ENCODE measurements around the gene ZNF462. TPM values are rescaled to one million over a fixed set of nuclear protein-coding genes. Genes with fewer than 3 reads are reported as not detected.
A peak's percentile ranks its signal among the peaks of the same experiment; 100 is the strongest.

The ZNF462 gene
- total and polyA plus RNA-seq, 4 donors: 30.6 to 61.7 (median 41.7) TPM

DNA sequence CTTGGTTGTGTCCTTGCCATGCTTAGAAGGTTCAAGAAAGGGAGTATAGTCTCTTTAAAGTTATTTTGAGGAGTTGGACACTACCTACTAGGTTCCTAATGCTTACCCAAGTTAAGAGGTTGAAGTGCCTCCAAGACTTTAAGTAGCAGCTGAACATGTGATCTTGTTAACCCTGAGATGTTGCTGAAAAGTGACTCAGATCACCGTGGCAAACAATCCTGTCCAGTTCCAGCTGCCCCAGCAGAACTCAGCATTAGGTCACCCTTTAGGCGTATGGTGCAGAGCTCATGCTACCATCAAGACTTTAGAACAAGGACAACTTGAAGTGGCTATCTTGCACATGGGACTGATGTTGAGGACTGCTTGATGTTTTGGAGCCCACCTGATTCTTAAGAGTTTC, 22.5 kb downstream of the ZNF462 start:
- Histone ChIP-seq H3K4me1 (ENCODE audit: control insufficient read depth, insufficient read depth, low read length) (no peaks in the 10 kb centered on the region), H3K36me3 (ENCODE audit: control insufficient read depth, insufficient read depth, low read length) (no peaks in the 10 kb centered on the region), H3K4me3 (ENCODE audit: low read depth, low read length) (no peak overlapping the region), H3K27ac (ENCODE audit: low read depth, low read length) (no peak overlapping the region), H3K27me3 (ENCODE audit: control insufficient read depth, insufficient read depth, low read length) (no peaks in the 10 kb centered on the region), H3K9me3 (ENCODE audit: control insufficient read depth, insufficient read depth, low read length) (no peaks in the 10 kb centered on the region)
- WGBS (ENCODE audit: insufficient coverage): 86% methylated on average over 1 of the region's 2 CpGs
- DNase-seq (ENCODE audit: low read depth in 4 of 6, low spot score in 6 of 6): no peak

DNA sequence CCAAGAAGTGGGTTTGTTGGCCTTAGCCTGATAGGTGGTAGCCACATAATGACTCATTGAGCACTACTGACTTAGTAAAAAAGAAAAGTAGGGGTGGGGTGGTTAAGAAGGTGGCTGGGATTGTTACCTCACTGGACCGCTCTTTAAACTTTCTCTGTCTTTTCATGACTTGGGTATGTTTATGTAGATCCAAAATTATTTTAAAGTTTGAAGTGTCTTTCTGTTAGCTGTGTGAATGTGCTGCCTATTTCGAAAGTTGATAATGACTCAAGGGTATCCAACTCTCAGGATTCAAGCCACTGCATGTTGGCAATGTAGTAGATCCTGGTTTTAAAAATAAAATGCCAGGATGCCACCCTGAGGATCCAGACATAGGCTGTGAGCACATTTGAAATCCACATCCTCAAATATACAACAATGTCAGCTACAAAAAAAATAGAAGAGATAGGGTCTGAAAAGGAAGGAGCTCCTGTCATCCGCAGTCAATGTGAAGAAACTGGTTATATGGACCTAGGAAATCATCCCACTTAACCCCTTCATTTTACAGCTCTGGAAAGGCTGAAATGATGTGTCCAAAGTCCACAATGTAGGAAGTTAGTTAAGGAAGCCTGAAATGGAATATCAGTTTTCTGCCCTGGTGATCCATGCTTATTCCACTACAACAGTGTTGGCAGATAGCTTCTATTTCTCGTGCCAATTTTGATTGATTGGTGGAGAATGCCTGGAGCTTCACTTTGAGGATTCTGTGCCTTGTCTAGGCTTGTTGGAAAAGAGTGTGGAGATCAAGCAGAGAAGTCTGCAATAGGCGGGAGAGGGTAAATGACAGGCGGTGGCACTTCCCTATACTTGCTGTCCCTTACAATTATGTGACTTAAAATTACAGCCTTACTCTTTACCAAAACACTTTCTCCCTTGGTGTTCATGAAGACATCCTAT, 23.4 kb downstream of the ZNF462 start:
- no peak overlapping the region for H3K27ac ChIP-seq (ENCODE audit: low read depth, low read length)

DNA sequence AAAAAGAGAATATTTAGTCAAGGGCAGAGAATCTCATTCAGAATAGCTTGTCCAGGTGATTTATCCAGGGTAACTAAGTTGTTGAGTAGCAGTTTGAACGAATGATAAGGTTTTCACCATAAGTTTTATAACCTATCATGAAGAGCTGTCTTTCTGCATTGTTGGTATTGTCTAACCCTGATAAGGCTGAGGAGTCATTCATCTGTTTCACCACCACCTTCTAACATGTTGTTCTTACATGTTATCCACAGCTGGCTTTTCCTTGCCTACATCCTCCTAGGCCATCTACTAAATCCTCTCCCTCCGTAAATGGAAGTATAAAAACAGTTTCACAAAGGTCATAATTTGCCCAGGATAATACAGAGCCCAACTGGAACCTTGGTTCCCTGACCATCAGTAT, 24.1 kb downstream of the ZNF462 start:
- H3K4me1 ChIP-seq (ENCODE audit: control insufficient read depth, insufficient read depth, low read length): no peaks in the 10 kb centered on the region
- no CpG with 5 or more reads among the region's 2 CpGs for WGBS (ENCODE audit: insufficient coverage)

More for the DNA sequence above, 23.4 kb downstream of the ZNF462 start:
- no peaks in the 10 kb centered on the region for H3K4me1 ChIP-seq (ENCODE audit: control insufficient read depth, insufficient read depth, low read length)
- WGBS (ENCODE audit: insufficient coverage): 100% methylated on average over 1 of the region's 6 CpGs
- DNase-seq (ENCODE audit: low read depth in 4 of 6, low spot score in 6 of 6): no peak
- no peak overlapping the region for H3K4me3 ChIP-seq (ENCODE audit: low read depth, low read length)
- no peaks in the 10 kb centered on the region for H3K36me3 ChIP-seq (ENCODE audit: control insufficient read depth, insufficient read depth, low read length)
- H3K9me3 ChIP-seq (ENCODE audit: control insufficient read depth, insufficient read depth, low read length): no peaks in the 10 kb centered on the region
- H3K27me3 ChIP-seq (ENCODE audit: control insufficient read depth, insufficient read depth, low read length): no peaks in the 10 kb centered on the region

DNA sequence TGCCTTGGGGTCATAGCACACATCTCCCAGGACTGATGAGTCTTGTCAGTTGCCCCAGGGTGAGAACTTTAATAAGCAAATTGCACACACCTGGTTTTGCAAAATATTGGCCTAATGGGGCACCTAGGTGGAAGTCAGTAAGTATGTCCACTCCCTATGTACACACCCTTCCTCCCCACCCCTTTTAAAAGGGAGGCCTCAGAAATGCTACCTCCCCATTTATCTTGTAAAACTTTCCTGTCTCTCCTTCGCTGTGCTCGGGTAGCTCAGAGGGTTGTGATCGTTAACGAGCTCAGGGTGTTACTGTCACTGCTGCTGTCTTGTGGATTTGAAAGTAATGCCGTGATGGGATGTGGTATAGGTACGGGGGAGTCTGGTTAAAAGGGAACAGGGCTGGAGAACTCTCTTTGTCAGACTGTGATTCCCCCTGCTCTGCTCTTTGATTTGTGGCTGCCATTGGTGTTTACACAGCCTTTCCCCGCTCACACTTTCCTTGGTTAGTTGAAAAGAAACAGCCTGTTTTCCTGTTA, 26.2 kb downstream of the ZNF462 start:
- WGBS (ENCODE audit: insufficient coverage): 22% methylated on average over 5 of the region's 7 CpGs
- Histone ChIP-seq H3K27ac (ENCODE audit: low read depth, low read length) (no peak overlapping the region), H3K27me3 (ENCODE audit: control insufficient read depth, insufficient read depth, low read length) (no peaks in the 10 kb centered on the region), H3K9me3 (ENCODE audit: control insufficient read depth, insufficient read depth, low read length) (no peaks in the 10 kb centered on the region), H3K36me3 (ENCODE audit: control insufficient read depth, insufficient read depth, low read length) (no peaks in the 10 kb centered on the region), H3K4me3 (ENCODE audit: low read depth, low read length) (no peak overlapping the region), H3K4me1 (ENCODE audit: control insufficient read depth, insufficient read depth, low read length) (peaks cover 3% of the 10 kb centered on the region)
- DNase-seq (ENCODE audit: low read depth in 4 of 6, low spot score in 6 of 6): peak in 1 of 6 donors; percentile 30

More for the DNA sequence above, 24.1 kb downstream of the ZNF462 start:
- no peak for DNase-seq (ENCODE audit: low read depth in 4 of 6, low spot score in 6 of 6)
- no peaks in the 10 kb centered on the region for H3K27me3 ChIP-seq (ENCODE audit: control insufficient read depth, insufficient read depth, low read length)
- no peak overlapping the region for H3K27ac ChIP-seq (ENCODE audit: low read depth, low read length)
- H3K36me3 ChIP-seq (ENCODE audit: control insufficient read depth, insufficient read depth, low read length): no peaks in the 10 kb centered on the region
- no peaks in the 10 kb centered on the region for H3K9me3 ChIP-seq (ENCODE audit: control insufficient read depth, insufficient read depth, low read length)
- no peak overlapping the region for H3K4me3 ChIP-seq (ENCODE audit: low read depth, low read length)

DNA sequence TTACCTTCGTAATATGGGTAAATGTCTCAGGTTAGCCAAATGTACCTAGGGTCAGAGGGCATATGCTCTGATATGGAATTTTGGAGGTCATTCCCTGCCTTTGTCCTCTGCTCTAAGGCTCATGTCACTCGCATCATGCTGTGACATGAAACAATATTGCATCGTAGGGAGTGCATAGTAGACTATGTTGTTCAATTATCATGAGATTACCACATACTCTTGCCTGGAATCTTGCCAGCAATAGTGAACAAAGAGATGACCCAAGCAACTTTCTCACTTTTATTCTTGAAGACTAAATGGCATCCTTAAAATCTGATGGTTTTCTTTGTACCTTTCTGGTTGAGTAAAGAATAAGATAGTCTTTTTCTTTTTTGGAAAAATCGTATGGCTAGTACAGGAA, 27.6 kb downstream of the ZNF462 start:
- H3K4me3 ChIP-seq (ENCODE audit: low read depth, low read length): no peak overlapping the region
- H3K9me3 ChIP-seq (ENCODE audit: control insufficient read depth, insufficient read depth, low read length): no peaks in the 10 kb centered on the region
- no peak overlapping the region for H3K27ac ChIP-seq (ENCODE audit: low read depth, low read length)
- no peak for DNase-seq (ENCODE audit: low read depth in 4 of 6, low spot score in 6 of 6)
- WGBS (ENCODE audit: insufficient coverage): 100% methylated on average over 1 of the region's 4 CpGs
- peaks cover 3% of the 10 kb centered on the region for H3K4me1 ChIP-seq (ENCODE audit: control insufficient read depth, insufficient read depth, low read length)
- no peaks in the 10 kb centered on the region for H3K27me3 ChIP-seq (ENCODE audit: control insufficient read depth, insufficient read depth, low read length)
- H3K36me3 ChIP-seq (ENCODE audit: control insufficient read depth, insufficient read depth, low read length): no peaks in the 10 kb centered on the region

DNA sequence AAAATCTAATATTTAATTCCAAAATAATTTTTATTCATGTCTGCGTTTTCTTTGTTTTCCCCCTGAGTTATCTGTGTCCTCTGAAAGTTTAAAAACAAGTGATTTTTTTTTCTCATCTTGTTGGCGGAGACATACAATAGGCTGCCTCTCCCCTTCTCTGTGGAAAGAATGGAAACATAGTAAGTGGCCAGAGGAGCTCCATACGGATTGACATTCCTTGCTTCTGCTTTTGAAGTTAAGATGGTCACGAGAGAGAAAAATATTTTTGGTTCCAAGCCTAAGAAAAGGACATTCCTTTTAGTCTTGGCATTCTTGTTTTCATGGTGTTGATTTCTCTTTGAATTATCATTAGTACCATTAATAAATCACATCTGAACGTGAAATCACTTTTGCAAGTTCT, 28.3 kb downstream of the ZNF462 start:
- peaks cover 3% of the 10 kb centered on the region for H3K4me1 ChIP-seq (ENCODE audit: control insufficient read depth, insufficient read depth, low read length)
- no peaks in the 10 kb centered on the region for H3K27me3 ChIP-seq (ENCODE audit: control insufficient read depth, insufficient read depth, low read length)
- WGBS (ENCODE audit: insufficient coverage): no CpG with 5 or more reads among the region's 5 CpGs
- no peak overlapping the region for H3K27ac ChIP-seq (ENCODE audit: low read depth, low read length)
- no peak for DNase-seq (ENCODE audit: low read depth in 4 of 6, low spot score in 6 of 6)
- no peak overlapping the region for H3K4me3 ChIP-seq (ENCODE audit: low read depth, low read length)
- H3K36me3 ChIP-seq (ENCODE audit: control insufficient read depth, insufficient read depth, low read length): no peaks in the 10 kb centered on the region
- H3K9me3 ChIP-seq (ENCODE audit: control insufficient read depth, insufficient read depth, low read length): no peaks in the 10 kb centered on the region

DNA sequence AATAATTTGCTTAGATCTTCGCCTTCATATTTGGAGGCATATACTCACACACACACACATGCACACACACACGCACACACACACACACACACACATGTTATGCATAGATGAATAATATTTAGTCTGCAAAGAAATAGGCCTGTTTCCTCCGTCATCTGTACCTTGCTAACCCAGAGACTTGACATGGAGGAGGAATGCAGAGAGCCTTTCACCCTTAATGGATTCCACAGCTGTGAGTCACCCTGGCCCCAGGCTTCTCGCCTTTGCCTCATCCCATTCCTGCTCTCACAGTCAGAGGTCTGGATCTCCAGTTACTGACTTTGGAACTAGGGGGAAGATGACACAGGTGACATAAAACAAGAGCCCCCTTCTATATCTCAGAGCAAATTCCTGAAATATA, 29.7 kb downstream of the ZNF462 start:
- Histone ChIP-seq H3K4me1 (ENCODE audit: control insufficient read depth, insufficient read depth, low read length) (peaks cover 4% of the 10 kb centered on the region), H3K4me3 (ENCODE audit: low read depth, low read length) (no peak overlapping the region), H3K9me3 (ENCODE audit: control insufficient read depth, insufficient read depth, low read length) (no peaks in the 10 kb centered on the region), H3K36me3 (ENCODE audit: control insufficient read depth, insufficient read depth, low read length) (no peaks in the 10 kb centered on the region), H3K27ac (ENCODE audit: low read depth, low read length) (no peak overlapping the region), H3K27me3 (ENCODE audit: control insufficient read depth, insufficient read depth, low read length) (no peaks in the 10 kb centered on the region)
- no CpG with 5 or more reads among the region's 4 CpGs for WGBS (ENCODE audit: insufficient coverage)
- no peak for DNase-seq (ENCODE audit: low read depth in 4 of 6, low spot score in 6 of 6)

DNA sequence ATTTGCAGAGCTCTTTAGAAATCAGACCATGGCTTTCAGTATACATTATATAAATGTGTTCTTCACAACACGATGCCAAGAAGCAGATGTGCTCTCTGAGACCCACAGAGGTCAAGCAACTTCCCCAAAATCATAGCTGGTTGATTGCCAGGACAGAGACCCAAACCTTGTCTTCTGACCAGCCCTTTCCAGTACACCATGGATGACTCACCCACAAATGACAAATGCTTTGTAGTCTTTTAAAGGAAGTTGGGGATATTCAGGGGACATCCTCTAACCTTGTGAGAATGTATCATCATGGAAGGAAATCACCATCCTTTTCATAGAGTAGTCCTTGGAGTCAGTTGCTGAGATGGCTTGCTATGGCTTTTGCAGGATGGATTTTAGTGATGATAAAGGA, 30.1 kb downstream of the ZNF462 start:
- H3K4me1 ChIP-seq (ENCODE audit: control insufficient read depth, insufficient read depth, low read length): peaks cover 6% of the 10 kb centered on the region
- DNase-seq (ENCODE audit: low read depth in 4 of 6, low spot score in 6 of 6): no peak
- H3K27me3 ChIP-seq (ENCODE audit: control insufficient read depth, insufficient read depth, low read length): no peaks in the 10 kb centered on the region
- H3K27ac ChIP-seq (ENCODE audit: low read depth, low read length): no peak overlapping the region
- no peaks in the 10 kb centered on the region for H3K36me3 ChIP-seq (ENCODE audit: control insufficient read depth, insufficient read depth, low read length)
- WGBS (ENCODE audit: insufficient coverage): 100% methylated on average over 1 of the region's 1 CpG
- no peaks in the 10 kb centered on the region for H3K9me3 ChIP-seq (ENCODE audit: control insufficient read depth, insufficient read depth, low read length)
- H3K4me3 ChIP-seq (ENCODE audit: low read depth, low read length): no peak overlapping the region

DNA sequence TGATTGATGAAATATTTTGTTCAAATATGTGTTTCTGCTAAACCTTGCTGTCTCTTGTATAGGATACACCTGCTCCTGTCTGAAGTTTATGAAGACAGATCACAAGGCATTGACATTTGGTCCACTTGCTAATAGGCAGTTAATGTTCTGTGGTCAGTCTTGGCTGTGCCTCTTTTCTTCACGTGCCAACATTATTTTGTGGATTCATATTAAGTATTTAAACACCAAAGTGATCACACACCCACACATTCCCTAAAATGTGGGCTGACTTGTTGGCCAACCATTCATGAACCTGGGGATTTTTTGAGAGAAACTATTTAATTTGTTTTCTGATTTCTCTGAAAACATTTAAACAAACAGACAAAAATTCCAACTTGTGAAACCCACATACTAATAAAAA, 33.7 kb downstream of the ZNF462 start:
- DNase-seq (ENCODE audit: low read depth in 4 of 6, low spot score in 6 of 6): no peak
- no CpG with 5 or more reads among the region's 1 CpG for WGBS (ENCODE audit: insufficient coverage)
- H3K4me3 ChIP-seq (ENCODE audit: low read depth, low read length): no peak overlapping the region
- no peaks in the 10 kb centered on the region for H3K36me3 ChIP-seq (ENCODE audit: control insufficient read depth, insufficient read depth, low read length)
- H3K4me1 ChIP-seq (ENCODE audit: control insufficient read depth, insufficient read depth, low read length): peaks cover 6% of the 10 kb centered on the region
- H3K27me3 ChIP-seq (ENCODE audit: control insufficient read depth, insufficient read depth, low read length): no peaks in the 10 kb centered on the region
- no peaks in the 10 kb centered on the region for H3K9me3 ChIP-seq (ENCODE audit: control insufficient read depth, insufficient read depth, low read length)
- no peak overlapping the region for H3K27ac ChIP-seq (ENCODE audit: low read depth, low read length)

DNA sequence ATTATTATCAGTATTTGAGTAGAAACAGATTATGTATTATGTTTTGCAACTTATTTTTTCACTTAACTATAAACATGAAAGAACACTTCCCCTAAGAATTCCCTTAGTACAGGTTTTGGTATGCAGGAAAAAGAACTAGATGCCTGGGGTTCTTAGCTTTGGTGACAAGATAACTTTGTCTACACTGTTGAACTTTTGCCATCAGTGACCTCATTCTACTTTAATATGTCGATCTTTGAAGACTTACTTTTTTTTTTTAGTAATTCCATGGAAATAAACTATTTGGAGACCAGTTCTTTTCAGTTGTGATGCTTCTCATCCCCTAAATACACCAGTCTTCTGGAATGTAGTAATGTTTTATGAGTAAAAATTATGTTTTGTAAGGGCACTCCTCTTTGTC, 34.3 kb downstream of the ZNF462 start:
- no peak for DNase-seq (ENCODE audit: low read depth in 4 of 6, low spot score in 6 of 6)
- Histone ChIP-seq H3K9me3 (ENCODE audit: control insufficient read depth, insufficient read depth, low read length) (no peaks in the 10 kb centered on the region), H3K4me3 (ENCODE audit: low read depth, low read length) (no peak overlapping the region), H3K4me1 (ENCODE audit: control insufficient read depth, insufficient read depth, low read length) (peaks cover 6% of the 10 kb centered on the region), H3K27me3 (ENCODE audit: control insufficient read depth, insufficient read depth, low read length) (no peaks in the 10 kb centered on the region), H3K27ac (ENCODE audit: low read depth, low read length) (no peak overlapping the region), H3K36me3 (ENCODE audit: control insufficient read depth, insufficient read depth, low read length) (no peaks in the 10 kb centered on the region)
- no CpG with 5 or more reads among the region's 1 CpG for WGBS (ENCODE audit: insufficient coverage)
